Pancreas (tissue), 10 donors: Measurements from ENCODE around the gene RIMKLB. TPM values are rescaled to one million over a fixed set of nuclear protein-coding genes. Genes with fewer than 3 reads are reported as not detected.

Source experiments
- ATAC-seq, 4 donors: fragments of 200-7000 bp; cut with Tn5 transposase; one replicate each; pipeline versions ENCODE4 v1.8.0 to v1.9.1; 2020; ENCODE audit warnings: mild to moderate bottlenecking in 4 of 4, moderate library complexity in 4 of 4
- DNase-seq, 6 donors: peaks; one replicate each; pipeline ENCODE4 v3.0.0-alpha.2; 2020
- FAIRE-seq: peaks from 2 replicates; lab custom pipeline; 2012; peaks lifted over from hg19 to GRCh38; lab: Jason Lieb, UNC
- H3K27ac ChIP-seq, 4 donors: fragments of 200-600 bp; sonication (generic); 1 replicate in 3 of 4; 2 replicates in 1 of 4; pipeline versions ENCODE4 v1.5.0 to v1.8.0; 2020
- H3K27me3 ChIP-seq, 4 donors: fragments of 200-600 bp; one replicate each; pipeline ENCODE4 v1.8.0; 2021
- H3K36me3 ChIP-seq, 3 donors: fragments of 200-600 bp; sonication (generic) in 1 of 3; one replicate each; pipeline versions ENCODE4 v1.5.0 to v1.8.0; 2020 to 2021
- H3K4me1 ChIP-seq, 3 donors: fragments of 200-600 bp; one replicate each; pipeline ENCODE4 v1.8.0; 2021
- H3K4me3 ChIP-seq, 4 donors: fragments of 200-600 bp; sonication (generic) in 2 of 4; one replicate each; pipeline versions ENCODE4 v1.5.0 to v1.8.0; 2020 to 2021
- H3K9me3 ChIP-seq, 4 donors: fragments of 200-600 bp; one replicate each; pipeline ENCODE4 v1.8.0; 2021
- CTCF ChIP-seq, 4 donors: fragments of 200-600 bp; sonication (generic) in 3 of 4; IDR thresholded peaks; one replicate each; pipeline versions ENCODE4 v1.5.0 to v1.8.0; 2021; ENCODE audit warnings: antibody characterized with exemption in 4 of 4
- WGBS, 2 donors: extraction: QIAGEN DNeasy Blood & Tissue Kit; methylation state at CpG; one replicate each; pipeline ENCODE4 v1.1.7; 2013; 5-methylcytosine and 5-hydroxymethylcytosine counted together
- intact Hi-C, 3 donors: fragments of 100-400 bp; cut with DNase I; formaldehyde crosslinking; loops; one replicate each; pipeline versions ENCODE4 v1.11.1 to v1.14.2; 2022
- polyA plus RNA-seq, 2 donors: library from polyadenylated mRNA; stranded (reverse); fragments of 200-250 nt; gene quantifications; one replicate each; pipeline ENCODE4 v1.2.3, GENCODE V29; 2013
- total RNA-seq, 6 donors: library from RNA; stranded (reverse); fragmentation: NEBNext Ultra II Directional in 4 of 6; extraction: Animal tissue kit (Norgen Biotek cat#: 25700) in 4 of 6; gene quantifications; one replicate each; pipeline versions ENCODE4 v1.2.1 to v1.2.4, GENCODE V29; 2021 to 2023
- donor health status: healthy with polysubstance abuse.
- donor health status: DM: no; HTN: no; CAD: no; lungs with moderate emphysema.
- donor health status: DM: no; HTN: no; CAD: no.
- donor health status: control.
- donor health status: control.
- donor health status: Bipolar disorder and iron deficiency.
- donor health status: DM: yes; HTN: yes; CAD: no.
- donor health status: DM: no; HTN: no; CAD: no.
- donor health status: DM: no; HTN: no; CAD: no.
- donor health status: DM: yes; HTN: yes; CAD: no.

RIMKLB gene
- total and polyA plus RNA-seq, 8 donors: 5.1 to 46.2 (median 8.8) TPM

GRCh38 chr12:8770499-8770898 is 72.7 kb downstream of the RIMKLB start:
- TF ChIP-seq CTCF (IDR thresholded peaks at IDR 0.05): no peak
- no peaks in the 10 kb centered on the region for H3K27me3 ChIP-seq
- no peaks in the 10 kb centered on the region for H3K4me1 ChIP-seq
- ATAC-seq (no peak), DNase-seq (no peak), FAIRE-seq (no peak)
- H3K36me3 ChIP-seq: peaks cover 0 to 8% (median 0%) of the 10 kb centered on the region in 3 donors
- no peak overlapping the region for H3K27ac ChIP-seq
- intact Hi-C loops: no loop called here
- WGBS, 2 donors: 89 to 92% methylated on average over 2 of the region's 2 CpGs
- no peak overlapping the region for H3K4me3 ChIP-seq
- no peaks in the 10 kb centered on the region for H3K9me3 ChIP-seq

- H3K36me3 ChIP-seq: peaks cover 0 to 8% (median 0%) of the 10 kb centered on the region in 3 donors
- ATAC-seq: no peak
- no peaks in the 10 kb centered on the region for H3K27me3 ChIP-seq
- intact Hi-C loops: no loop called here
- no peak overlapping the region for H3K27ac ChIP-seq
- FAIRE-seq: no peak
- DNase-seq: no peak
- H3K9me3 ChIP-seq: no peaks in the 10 kb centered on the region
- no peak overlapping the region for H3K4me3 ChIP-seq
- H3K4me1 ChIP-seq: no peaks in the 10 kb centered on the region
- WGBS, 2 donors: 78 to 80% methylated on average over 1 of the region's 1 CpG
- TF ChIP-seq CTCF (IDR thresholded peaks at IDR 0.05): no peak
Observed at GRCh38 chr12:8771072-8771471, 73.3 kb downstream of the RIMKLB start.

- no peak for ATAC-seq
- no peaks in the 10 kb centered on the region for H3K27me3 ChIP-seq
- TF ChIP-seq CTCF (IDR thresholded peaks at IDR 0.05): no peak
- H3K4me1 ChIP-seq: no peaks in the 10 kb centered on the region
- 92% methylated on average over 10 of the region's 10 CpGs for WGBS, 2 donors
- DNase-seq: no peak
- no peak overlapping the region for H3K27ac ChIP-seq
- no peak overlapping the region for H3K4me3 ChIP-seq
- intact Hi-C loops: no loop called here
- FAIRE-seq: no peak
- H3K36me3 ChIP-seq: peaks cover 0 to 8% (median 0%) of the 10 kb centered on the region in 3 donors
- no peaks in the 10 kb centered on the region for H3K9me3 ChIP-seq
Observed at GRCh38 chr12:8773461-8773860, 75.7 kb downstream of the RIMKLB start.

GRCh38 chr12:8779281-8779680 is 81.5 kb downstream of the RIMKLB start:
- Histone ChIP-seq H3K27ac (no peak overlapping the region), H3K36me3 (no peaks in the 10 kb centered on the region), H3K4me3 (no peak overlapping the region), H3K9me3 (no peaks in the 10 kb centered on the region), H3K27me3 (no peaks in the 10 kb centered on the region), H3K4me1 (peaks cover 0 to 4% (median 4%) of the 10 kb centered on the region in 3 donors)
- ATAC-seq: peak in 3 of 4 donors; percentile 14 to 42 (median 20)
- intact Hi-C loops: no loop called here
- FAIRE-seq: no peak
- no peak for TF ChIP-seq CTCF (IDR thresholded peaks at IDR 0.05)
- WGBS, 2 donors: 72 to 75% methylated on average over 4 of the region's 4 CpGs
- DNase-seq: no peak

GRCh38 chr12:8779862-8780261 is 82.1 kb downstream of the RIMKLB start:
- Histone ChIP-seq H3K4me3 (no peak overlapping the region), H3K9me3 (no peaks in the 10 kb centered on the region), H3K27ac (no peak overlapping the region), H3K36me3 (no peaks in the 10 kb centered on the region), H3K27me3 (no peaks in the 10 kb centered on the region), H3K4me1 (peaks cover 0 to 4% (median 4%) of the 10 kb centered on the region in 3 donors)
- no peak for FAIRE-seq
- no peak for DNase-seq
- 92 to 96% methylated on average over 2 of the region's 2 CpGs for WGBS, 2 donors
- no peak for ATAC-seq
- TF ChIP-seq CTCF (IDR thresholded peaks at IDR 0.05): no peak
- intact Hi-C loops: no loop called here
